ENCODE measurements around the gene SSPN.

SSPN gene

DNA sequence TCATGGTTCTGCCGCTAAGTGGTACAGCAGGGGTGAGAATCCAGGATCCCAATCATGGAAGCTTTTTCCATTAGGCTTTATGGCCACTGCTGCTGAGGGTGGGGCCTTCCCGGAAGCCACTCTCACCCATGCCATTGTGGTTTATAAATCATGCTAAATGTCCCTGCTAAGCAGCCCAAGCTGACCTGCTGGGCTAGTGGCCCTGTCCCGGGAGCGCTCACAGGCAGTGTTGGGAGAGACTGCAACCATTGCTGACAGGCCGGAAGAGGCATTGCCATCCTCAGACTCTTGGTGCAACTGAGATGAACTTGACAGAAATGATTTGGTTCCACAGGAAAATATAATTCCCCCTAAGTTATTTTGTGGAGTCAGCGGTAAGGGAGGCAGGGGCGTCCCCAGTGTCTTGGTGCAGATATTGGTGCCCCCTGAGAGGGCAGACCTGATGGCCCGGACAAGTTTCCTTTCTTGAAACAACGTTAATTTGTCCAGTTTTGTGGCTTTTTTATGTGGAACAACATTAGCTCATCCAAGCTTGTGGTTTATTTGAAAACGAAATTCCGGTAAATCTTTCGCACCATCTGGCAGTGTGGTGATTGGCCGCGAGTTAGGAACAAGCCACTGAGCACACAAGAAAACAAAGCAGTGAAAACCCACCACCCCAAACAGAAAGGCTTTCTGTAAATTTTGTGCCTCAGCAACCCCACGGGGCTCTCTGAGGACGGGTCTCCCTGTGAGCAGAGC, 82.3 kb downstream of the SSPN start:
- no peaks in the 10 kb centered on the region for H3F3A ChIP-seq (ENCODE audit: insufficient read depth)
- H3K36me3 ChIP-seq (ENCODE audit: low read length): no peaks in the 10 kb centered on the region
- H3K9me3 ChIP-seq (ENCODE audit: insufficient read depth, low read length): no peaks in the 10 kb centered on the region
- H3K79me2 ChIP-seq (ENCODE audit: insufficient read depth, low read length): no peaks in the 10 kb centered on the region
- no peak overlapping the region for H3K4me2 ChIP-seq (ENCODE audit: low read depth, low read length, poor library complexity, severe bottlenecking)
- no peak overlapping the region for H2AFZ ChIP-seq (ENCODE audit: low read depth, low read length, severe bottlenecking)
- H3K4me3 ChIP-seq (ENCODE audit: insufficient read depth, low read length, poor library complexity, severe bottlenecking): no peak overlapping the region
- no peaks in the 10 kb centered on the region for H3K9me2 ChIP-seq (replicated peaks; ENCODE audit: insufficient read depth, low read length)
- no peak overlapping the region for H3K27ac ChIP-seq (ENCODE audit: low read depth, low read length)
- H4K20me1 ChIP-seq (ENCODE audit: low read depth, low read length): no peaks in the 10 kb centered on the region
- H3K9ac ChIP-seq (ENCODE audit: low read length): no peak overlapping the region
- TF ChIP-seq, protein P1, sequence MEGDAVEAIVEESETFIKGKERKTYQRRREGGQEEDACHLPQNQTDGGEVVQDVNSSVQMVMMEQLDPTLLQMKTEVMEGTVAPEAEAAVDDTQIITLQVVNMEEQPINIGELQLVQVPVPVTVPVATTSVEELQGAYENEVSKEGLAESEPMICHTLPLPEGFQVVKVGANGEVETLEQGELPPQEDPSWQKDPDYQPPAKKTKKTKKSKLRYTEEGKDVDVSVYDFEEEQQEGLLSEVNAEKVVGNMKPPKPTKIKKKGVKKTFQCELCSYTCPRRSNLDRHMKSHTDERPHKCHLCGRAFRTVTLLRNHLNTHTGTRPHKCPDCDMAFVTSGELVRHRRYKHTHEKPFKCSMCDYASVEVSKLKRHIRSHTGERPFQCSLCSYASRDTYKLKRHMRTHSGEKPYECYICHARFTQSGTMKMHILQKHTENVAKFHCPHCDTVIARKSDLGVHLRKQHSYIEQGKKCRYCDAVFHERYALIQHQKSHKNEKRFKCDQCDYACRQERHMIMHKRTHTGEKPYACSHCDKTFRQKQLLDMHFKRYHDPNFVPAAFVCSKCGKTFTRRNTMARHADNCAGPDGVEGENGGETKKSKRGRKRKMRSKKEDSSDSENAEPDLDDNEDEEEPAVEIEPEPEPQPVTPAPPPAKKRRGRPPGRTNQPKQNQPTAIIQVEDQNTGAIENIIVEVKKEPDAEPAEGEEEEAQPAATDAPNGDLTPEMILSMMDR (IDR thresholded peaks at IDR 0.05; ENCODE audit: insufficient read depth, low read length, poor library complexity, severe bottlenecking): no peak
- TF ChIP-seq EZH2phosphoT487 (conservative IDR thresholded peaks at IDR 0.05; ENCODE audit: low read length): no peak
- H3K27me3 ChIP-seq (ENCODE audit: low read length): 0 out of 2 replicates have a peak, but pooled peaks cover 3% of the 10 kb centered on the region

DNA sequence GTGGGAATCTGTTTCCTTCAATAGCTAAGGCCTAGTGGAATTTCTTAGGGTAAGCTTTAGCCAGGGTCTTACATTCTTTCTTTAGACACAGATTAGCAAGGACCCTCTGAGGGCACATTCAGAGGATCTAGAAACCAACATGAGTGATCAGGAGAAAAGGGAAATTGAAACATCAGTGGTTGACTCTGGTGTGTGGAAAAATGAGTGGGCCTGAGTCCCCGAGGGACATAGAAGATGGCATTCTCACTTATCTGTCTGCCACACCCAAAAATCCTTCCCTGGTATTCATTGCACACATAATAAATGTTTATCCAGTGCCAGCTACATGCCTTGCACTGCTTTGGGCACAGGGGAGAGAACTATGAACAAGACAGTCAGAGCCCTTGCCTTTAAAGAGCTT, 82.9 kb downstream of the SSPN start:
- no peak overlapping the region for H3K9ac ChIP-seq (ENCODE audit: low read length)
- no peak overlapping the region for H3K4me2 ChIP-seq (ENCODE audit: low read depth, low read length, poor library complexity, severe bottlenecking)
- H3K27me3 ChIP-seq (ENCODE audit: low read length): 0 out of 2 replicates have a peak, but pooled peaks cover 3% of the 10 kb centered on the region
- no peaks in the 10 kb centered on the region for H3F3A ChIP-seq (ENCODE audit: insufficient read depth)
- no peak overlapping the region for H3K27ac ChIP-seq (ENCODE audit: low read depth, low read length)
- H4K20me1 ChIP-seq (ENCODE audit: low read depth, low read length): no peaks in the 10 kb centered on the region
- TF ChIP-seq EZH2phosphoT487 (conservative IDR thresholded peaks at IDR 0.05; ENCODE audit: low read length): no peak
- TF ChIP-seq, protein P1 (IDR thresholded peaks at IDR 0.05; ENCODE audit: insufficient read depth, low read length, poor library complexity, severe bottlenecking): no peak
- no peaks in the 10 kb centered on the region for H3K36me3 ChIP-seq (ENCODE audit: low read length)
- no peaks in the 10 kb centered on the region for H3K79me2 ChIP-seq (ENCODE audit: insufficient read depth, low read length)
- no peak overlapping the region for H2AFZ ChIP-seq (ENCODE audit: low read depth, low read length, severe bottlenecking)
- H3K4me3 ChIP-seq (ENCODE audit: insufficient read depth, low read length, poor library complexity, severe bottlenecking): no peak overlapping the region
- no peaks in the 10 kb centered on the region for H3K9me3 ChIP-seq (ENCODE audit: insufficient read depth, low read length)
- H3K9me2 ChIP-seq (replicated peaks; ENCODE audit: insufficient read depth, low read length): no peaks in the 10 kb centered on the region

DNA sequence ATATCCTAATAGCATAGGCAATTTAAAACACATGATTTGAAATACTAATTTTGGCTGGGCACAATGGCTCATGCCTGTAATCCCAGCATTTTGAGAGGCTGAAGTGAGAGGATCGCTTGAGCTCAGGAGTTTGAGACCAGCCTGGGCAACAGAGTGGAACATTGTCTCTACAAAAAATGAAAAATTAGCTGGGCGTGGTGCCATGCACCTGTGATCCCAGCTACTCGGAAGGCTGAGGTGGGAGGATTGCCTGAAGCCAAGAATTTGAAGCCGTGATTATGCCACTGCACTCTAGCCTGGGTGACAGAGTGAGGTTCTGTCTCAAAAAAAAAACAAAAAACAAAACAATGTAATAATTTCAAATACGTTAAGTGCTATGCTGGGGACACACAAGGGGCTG, 83.3 kb downstream of the SSPN start:
- no peaks in the 10 kb centered on the region for H3K36me3 ChIP-seq (ENCODE audit: low read length)
- no peak overlapping the region for H3K27ac ChIP-seq (ENCODE audit: low read depth, low read length)
- H4K20me1 ChIP-seq (ENCODE audit: low read depth, low read length): no peaks in the 10 kb centered on the region
- H2AFZ ChIP-seq (ENCODE audit: low read depth, low read length, severe bottlenecking): no peak overlapping the region
- H3K4me2 ChIP-seq (ENCODE audit: low read depth, low read length, poor library complexity, severe bottlenecking): no peak overlapping the region
- no peaks in the 10 kb centered on the region for H3K9me3 ChIP-seq (ENCODE audit: insufficient read depth, low read length)
- no peaks in the 10 kb centered on the region for H3K79me2 ChIP-seq (ENCODE audit: insufficient read depth, low read length)
- no peaks in the 10 kb centered on the region for H3K9me2 ChIP-seq (replicated peaks; ENCODE audit: insufficient read depth, low read length)
- no peaks in the 10 kb centered on the region for H3F3A ChIP-seq (ENCODE audit: insufficient read depth)
- H3K9ac ChIP-seq (ENCODE audit: low read length): no peak overlapping the region
- no peak overlapping the region for H3K4me3 ChIP-seq (ENCODE audit: insufficient read depth, low read length, poor library complexity, severe bottlenecking)
- 0 out of 2 replicates have a peak, but pooled peaks cover 3% of the 10 kb centered on the region for H3K27me3 ChIP-seq (ENCODE audit: low read length)
- TF ChIP-seq, protein P1 (IDR thresholded peaks at IDR 0.05; ENCODE audit: insufficient read depth, low read length, poor library complexity, severe bottlenecking): no peak
- TF ChIP-seq EZH2phosphoT487 (conservative IDR thresholded peaks at IDR 0.05; ENCODE audit: low read length): no peak
